Tibial artery (tissue), 4 donors: ENCODE measurements around the gene IER3IP1.
"Not testable (repeated sequence)": the region's sequence is repeated elsewhere in the genome, so short reads cannot be mapped to it uniquely, and the experiment has no call there.

Experiments used
- DNase-seq, 2 donors: peaks; one replicate each; pipeline ENCODE4 v3.0.0-alpha.2; 2019
- H3K27ac ChIP-seq, 2 donors: fragments of 200-600 bp; sonication (generic) in 1 of 2; 1 replicate in 1 of 2; 2 replicates in 1 of 2; pipeline ENCODE4 v1.5.1; 2018 to 2019; ENCODE audit warnings: mild to moderate bottlenecking in 1 of 2
- H3K27me3 ChIP-seq, 2 donors: fragments of 200-600 bp; sonication (generic) in 1 of 2; one replicate each; pipeline versions ENCODE4 v1.5.1 to v1.6.0; 2016 to 2019
- H3K36me3 ChIP-seq, 3 donors: fragments of 200-600 bp; sonication (generic) in 2 of 3; one replicate each; pipeline ENCODE4 v1.5.1; 2016 to 2019; ENCODE audit warnings: mild to moderate bottlenecking in 2 of 3
- H3K4me1 ChIP-seq, 4 donors: fragments of 200-600 bp; sonication (generic) in 2 of 4; 1 replicate in 3 of 4; 2 replicates in 1 of 4; pipeline ENCODE4 v1.5.1; 2016 to 2019
- H3K4me3 ChIP-seq, 2 donors: fragments of 200-600 bp; sonication (generic) in 1 of 2; 1 replicate in 1 of 2; 2 replicates in 1 of 2; pipeline ENCODE4 v1.5.1; 2018 to 2019; ENCODE audit warnings: mild to moderate bottlenecking in 2 of 2
- H3K9me3 ChIP-seq, 3 donors: fragments of 200-600 bp; sonication (generic) in 1 of 3; one replicate each; pipeline ENCODE4 v1.5.1; 2016 to 2019
- intact Hi-C: fragments of 100-400 bp; cut with DNase I; formaldehyde crosslinking; loops from one replicate; pipeline ENCODE4 v1.15.0; 2023; ENCODE audit warnings: low total_unique reads
- TF ChIP-seq, protein P1 (sequence below), 2 experiments: fragments of 200-600 bp in 1 of 2; fragments of 450-650 bp in 1 of 2; IDR thresholded peaks; one replicate each; pipeline ENCODE4 v1.5.1; 2017 to 2019; ENCODE audit warnings: antibody characterized with exemption in 2 of 2, mild to moderate bottlenecking in 1 of 2, moderate library complexity in 1 of 2

Gene IER3IP1

DNA sequence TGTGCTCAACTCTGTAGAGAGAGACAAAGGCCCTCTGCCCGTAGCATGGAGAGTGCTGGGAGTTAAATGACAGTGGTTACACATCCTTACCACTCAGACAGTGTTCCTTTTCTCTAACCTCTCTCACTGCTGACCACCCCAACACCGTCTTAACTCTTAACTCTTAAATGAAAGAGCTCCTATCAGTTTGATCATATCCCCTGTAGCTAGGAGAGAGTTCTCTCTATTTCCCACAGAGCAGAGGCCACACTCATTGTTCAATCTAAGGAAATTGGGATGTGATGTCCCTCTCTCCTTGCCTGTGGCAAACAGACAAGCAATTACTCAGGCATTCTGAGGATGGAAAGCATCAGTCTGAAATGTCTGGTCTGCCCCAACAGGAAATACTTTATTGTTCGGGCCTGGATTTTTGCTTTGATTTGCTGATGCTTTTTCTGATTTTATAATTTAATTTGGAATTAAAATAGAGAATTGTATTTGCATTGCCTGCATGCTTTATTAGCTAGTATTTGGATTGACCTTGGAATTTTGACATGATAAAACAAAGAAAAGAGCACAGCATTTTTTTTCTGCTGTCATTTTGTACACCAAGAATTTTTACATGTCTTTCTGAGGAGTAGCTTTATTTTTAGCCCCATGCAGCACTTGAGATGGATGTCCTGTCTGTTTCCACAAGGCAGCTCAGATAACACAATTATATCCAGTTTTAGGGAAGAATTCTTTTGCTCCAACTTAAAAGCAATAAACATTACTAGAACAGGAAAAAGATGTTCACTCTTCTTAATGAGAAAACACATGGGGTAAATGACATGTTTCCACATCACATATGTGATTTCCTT lies 27.7 kb upstream of the IER3IP1 start:
- no peak for DNase-seq
- Histone ChIP-seq H3K36me3 (no peaks in the 10 kb centered on the region), H3K9me3 (no peaks in the 10 kb centered on the region), H3K4me1 (no peaks in the 10 kb centered on the region), H3K27me3 (no peaks in the 10 kb centered on the region), H3K4me3 (no peak overlapping the region), H3K27ac (no peak overlapping the region)
- TF ChIP-seq, protein P1, sequence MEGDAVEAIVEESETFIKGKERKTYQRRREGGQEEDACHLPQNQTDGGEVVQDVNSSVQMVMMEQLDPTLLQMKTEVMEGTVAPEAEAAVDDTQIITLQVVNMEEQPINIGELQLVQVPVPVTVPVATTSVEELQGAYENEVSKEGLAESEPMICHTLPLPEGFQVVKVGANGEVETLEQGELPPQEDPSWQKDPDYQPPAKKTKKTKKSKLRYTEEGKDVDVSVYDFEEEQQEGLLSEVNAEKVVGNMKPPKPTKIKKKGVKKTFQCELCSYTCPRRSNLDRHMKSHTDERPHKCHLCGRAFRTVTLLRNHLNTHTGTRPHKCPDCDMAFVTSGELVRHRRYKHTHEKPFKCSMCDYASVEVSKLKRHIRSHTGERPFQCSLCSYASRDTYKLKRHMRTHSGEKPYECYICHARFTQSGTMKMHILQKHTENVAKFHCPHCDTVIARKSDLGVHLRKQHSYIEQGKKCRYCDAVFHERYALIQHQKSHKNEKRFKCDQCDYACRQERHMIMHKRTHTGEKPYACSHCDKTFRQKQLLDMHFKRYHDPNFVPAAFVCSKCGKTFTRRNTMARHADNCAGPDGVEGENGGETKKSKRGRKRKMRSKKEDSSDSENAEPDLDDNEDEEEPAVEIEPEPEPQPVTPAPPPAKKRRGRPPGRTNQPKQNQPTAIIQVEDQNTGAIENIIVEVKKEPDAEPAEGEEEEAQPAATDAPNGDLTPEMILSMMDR (IDR thresholded peaks at IDR 0.05): no peak
- intact Hi-C loops: loop anchor here (10.0 kb wide), 1 partner anchor 99 kb away; no protein-coding TSS in a partner anchor

DNA sequence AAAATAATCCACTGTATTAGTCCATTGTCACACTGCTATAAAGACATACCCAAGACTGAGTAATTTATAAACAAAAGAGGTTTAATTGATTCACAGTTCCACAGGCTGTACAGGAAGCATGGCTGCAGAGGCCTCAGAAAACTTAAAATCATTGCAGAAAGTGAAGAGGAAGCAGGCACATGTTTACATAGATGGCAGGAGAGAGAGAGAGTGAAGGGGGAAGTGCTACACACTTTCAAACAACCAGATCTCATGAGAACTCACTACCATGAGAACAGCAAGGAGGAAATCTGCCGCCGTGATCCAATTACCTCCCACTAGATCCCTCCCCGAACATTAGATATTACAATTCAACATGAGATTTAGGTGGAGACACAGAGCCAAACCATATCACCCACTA lies 19.8 kb upstream of the IER3IP1 start:
- H3K36me3 ChIP-seq, intact Hi-C loops, H3K4me1 ChIP-seq: not testable (repeated sequence)

DNA sequence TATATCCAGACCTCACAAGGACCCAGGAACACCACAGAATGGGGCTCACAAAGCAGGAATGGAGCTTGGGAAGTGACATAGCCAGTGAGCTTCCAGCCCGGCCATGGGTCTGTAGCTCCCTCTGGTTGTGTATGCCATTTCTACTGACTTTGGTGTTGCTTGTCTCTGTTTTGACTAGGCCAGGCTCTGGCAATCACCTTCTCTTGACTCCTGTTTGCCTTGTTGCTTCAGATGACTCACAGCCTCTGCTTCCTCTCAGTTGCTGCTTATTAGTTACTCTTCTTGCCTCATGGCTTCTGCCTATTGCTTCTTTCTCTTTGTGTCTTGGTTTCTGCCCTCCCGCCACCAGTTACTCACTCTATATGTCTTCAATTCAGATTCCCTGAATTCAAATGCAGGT lies 15.8 kb upstream of the IER3IP1 start:
- H3K4me3 ChIP-seq: no peak overlapping the region
- no peak overlapping the region for H3K27ac ChIP-seq
- no peaks in the 10 kb centered on the region for H3K36me3 ChIP-seq
- no peaks in the 10 kb centered on the region for H3K4me1 ChIP-seq
- peaks cover 0 to 3% of the 10 kb centered on the region in 2 donors for H3K27me3 ChIP-seq
- intact Hi-C loops: no loop called here
- no peak for DNase-seq
- TF ChIP-seq, protein P1 (IDR thresholded peaks at IDR 0.05): no peak
- H3K9me3 ChIP-seq: no peaks in the 10 kb centered on the region

More for the DNA sequence above, 19.8 kb upstream of the IER3IP1 start:
- DNase-seq, H3K27me3 ChIP-seq, H3K27ac ChIP-seq, H3K9me3 ChIP-seq, H3K4me3 ChIP-seq: not testable (repeated sequence)

DNA sequence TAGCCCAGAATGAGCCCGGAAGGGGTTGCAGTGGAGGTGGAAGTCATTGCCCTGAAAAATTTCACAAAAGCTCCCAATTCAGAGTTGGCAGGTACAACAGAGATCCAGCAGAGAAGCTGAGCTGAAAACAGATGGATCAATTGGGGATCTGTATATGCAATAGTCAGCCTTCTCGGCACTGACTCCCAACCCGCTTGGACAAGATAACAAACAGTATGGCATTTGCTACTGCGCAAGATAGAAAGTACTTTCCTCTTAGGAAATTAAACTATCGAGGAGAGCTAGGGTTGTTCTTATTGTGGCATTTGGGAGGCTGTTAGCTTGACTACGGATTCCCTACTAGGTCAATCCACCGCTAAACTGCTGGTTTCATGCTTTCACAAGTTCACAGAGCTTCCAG lies 11.6 kb upstream of the IER3IP1 start:
- no peaks in the 10 kb centered on the region for H3K4me1 ChIP-seq
- no peak overlapping the region for H3K4me3 ChIP-seq
- no peak for DNase-seq
- TF ChIP-seq, protein P1 (IDR thresholded peaks at IDR 0.05): no peak
- no peak overlapping the region for H3K27ac ChIP-seq
- no peaks in the 10 kb centered on the region for H3K27me3 ChIP-seq
- intact Hi-C loops: no loop called here
- H3K36me3 ChIP-seq: no peaks in the 10 kb centered on the region
- H3K9me3 ChIP-seq: no peaks in the 10 kb centered on the region

DNA sequence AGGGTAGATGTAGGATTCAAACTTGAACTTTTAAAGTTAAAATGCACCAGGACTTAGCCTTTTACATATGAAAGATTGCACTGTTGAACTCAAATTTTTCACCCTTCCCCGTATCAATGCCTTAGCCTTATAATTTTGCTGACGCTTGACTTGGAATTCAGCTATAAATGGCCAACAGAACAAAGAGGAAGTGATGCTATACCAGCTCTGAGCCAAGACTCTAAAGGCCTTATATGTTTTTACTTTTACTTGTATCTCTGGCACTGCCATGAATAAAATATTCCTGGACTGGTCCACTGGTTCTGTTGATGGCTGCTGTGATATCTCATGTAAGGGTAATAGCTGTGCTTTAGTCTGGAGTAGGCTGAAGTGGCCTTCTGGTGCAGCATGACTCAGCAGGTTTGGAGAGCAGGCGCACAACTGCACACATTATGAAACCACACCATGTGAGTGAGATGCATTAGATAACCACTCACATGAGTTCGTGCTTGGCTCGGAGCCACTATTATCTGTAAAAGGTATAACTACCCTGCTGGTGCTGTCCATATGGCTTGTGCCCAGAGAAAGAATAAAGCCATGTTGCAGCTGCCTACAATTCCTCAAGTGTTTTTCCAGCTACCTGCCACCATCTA lies 8.4 kb upstream of the IER3IP1 start:
- no peak for DNase-seq
- no peaks in the 10 kb centered on the region for H3K36me3 ChIP-seq

DNA sequence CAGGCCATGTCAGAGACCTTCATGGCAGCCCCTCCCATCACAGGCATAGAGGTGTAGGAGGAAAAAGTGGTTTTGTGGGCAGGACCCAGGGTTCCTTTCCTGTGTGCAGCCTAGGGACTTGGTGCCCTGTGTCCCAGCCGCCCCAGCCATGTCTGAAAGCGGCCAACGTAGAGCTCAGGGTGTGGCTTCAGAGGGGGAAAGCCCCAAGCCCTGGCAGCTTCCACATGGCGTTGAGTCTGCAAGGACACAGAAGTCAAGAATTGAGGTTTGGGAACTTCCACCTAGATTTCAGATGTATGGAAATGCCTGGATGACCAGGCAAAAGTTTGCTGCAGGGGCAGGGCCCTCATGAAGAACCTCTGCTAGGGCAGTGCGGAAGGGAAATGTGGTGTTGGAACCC lies 6.0 kb upstream of the IER3IP1 start:
- H3K4me1 ChIP-seq, H3K36me3 ChIP-seq, DNase-seq, H3K27me3 ChIP-seq, H3K9me3 ChIP-seq, H3K27ac ChIP-seq, H3K4me3 ChIP-seq, intact Hi-C loops: not testable (repeated sequence)

More for the DNA sequence above, 8.4 kb upstream of the IER3IP1 start:
- intact Hi-C loops: no loop called here
- H3K4me3 ChIP-seq: no peak overlapping the region
- no peaks in the 10 kb centered on the region for H3K27me3 ChIP-seq
- H3K9me3 ChIP-seq: no peaks in the 10 kb centered on the region
- TF ChIP-seq, protein P1 (IDR thresholded peaks at IDR 0.05): no peak
- H3K27ac ChIP-seq: no peak overlapping the region
- H3K4me1 ChIP-seq: no peaks in the 10 kb centered on the region
